Suprapubic skin (tissue), 4 donors: ENCODE results near the gene CRYBB2.
"Not testable (repeated sequence)": the region's sequence is repeated elsewhere in the genome, so short reads cannot be mapped to it uniquely, and the experiment has no call there.

Experiments used
- CTCF ChIP-seq, 2 donors: fragments of 200-600 bp in 1 of 2; fragments of 450-650 bp in 1 of 2; sonication (generic) in 1 of 2; IDR thresholded peaks; one replicate each; pipeline ENCODE4 v1.5.1; 2016 to 2019; ENCODE audit warnings: antibody characterized with exemption in 2 of 2, mild to moderate bottlenecking in 1 of 2, moderate library complexity in 1 of 2
- EP300 ChIP-seq: sonication (generic); formaldehyde crosslinking; IDR thresholded peaks from one replicate; pipeline ENCODE4 v1.6.1; 2017; ENCODE audit warnings: antibody characterized with exemption
- POLR2A ChIP-seq, 2 donors: fragments of 450-650 bp; IDR thresholded peaks; one replicate each; pipeline ENCODE4 v1.6.1; 2017; ENCODE audit warnings: antibody characterized with exemption in 2 of 2, mild to moderate bottlenecking in 2 of 2, moderate library complexity in 2 of 2
- POLR2AphosphoS5 ChIP-seq, 3 donors: sonication (generic); formaldehyde crosslinking; IDR thresholded peaks; one replicate each; pipeline ENCODE4 v1.6.1; 2017; ENCODE audit warnings: antibody characterized with exemption in 3 of 3

- TF ChIP-seq POLR2AphosphoS5 (IDR thresholded peaks at IDR 0.05); CTCF (IDR thresholded peaks at IDR 0.05); EP300; POLR2A (IDR thresholded peaks at IDR 0.05): not testable (repeated sequence)
Measured at GRCh38 chr22:25178348-25178747, 41.1 kb upstream of the CRYBB2 start.
